ENCODE data around the gene CCDC97.
A peak's percentile ranks its signal among the peaks of the same experiment; 100 is the strongest.
"Not testable (repeated sequence)": the region's sequence is repeated elsewhere in the genome, so short reads cannot be mapped to it uniquely, and the experiment has no call there.

CCDC97 gene

DNA sequence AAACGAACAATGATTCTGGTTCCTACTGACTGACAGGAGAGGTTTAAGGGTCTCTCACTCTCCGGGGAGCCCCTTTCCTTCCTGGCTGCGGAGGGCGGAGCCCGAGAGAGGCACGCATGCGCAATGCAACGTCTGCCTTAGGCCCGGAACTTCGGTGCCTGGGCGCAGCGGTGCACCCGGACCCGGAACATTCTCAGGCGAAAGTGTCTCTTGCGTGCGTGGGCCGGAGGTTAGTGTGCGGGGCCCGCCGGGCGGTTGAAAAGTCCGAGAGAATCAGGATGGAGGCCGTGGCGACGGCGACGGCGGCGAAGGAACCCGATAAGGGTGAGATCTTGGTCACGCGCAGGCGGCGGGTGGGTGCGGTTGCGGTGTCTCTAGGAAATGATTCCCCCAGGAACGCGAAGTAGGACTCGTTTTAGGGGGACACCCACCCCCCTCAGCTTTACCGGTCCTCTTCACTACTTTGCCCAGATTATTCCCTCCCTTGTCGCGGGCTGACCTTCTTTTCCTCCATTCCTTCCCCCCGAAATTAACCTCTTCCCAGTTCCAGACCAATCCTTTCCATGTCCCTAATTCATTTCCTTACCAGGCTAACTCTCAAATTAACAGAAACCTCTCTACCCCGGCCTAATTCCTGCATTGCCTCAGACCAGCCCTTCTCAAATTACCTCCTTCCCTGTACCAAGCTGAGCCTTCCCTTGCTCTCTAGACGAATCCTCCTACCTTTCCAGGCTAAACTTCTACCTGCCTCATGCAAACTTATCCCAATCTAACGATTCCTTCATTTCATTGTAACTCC is at the start of gene CCDC97:
TSS of gene CCDC97 (plus strand) at position 140 of the 799 bp plus-strand sequence. CDS start at position 279, 139 bp downstream.
- DNase-seq, result peak; percentile 85

- no peak for DNase-seq
These were observed 48.3 kb upstream of the CCDC97 start for GRCh38 chr19:41261474-41262190.

DNA sequence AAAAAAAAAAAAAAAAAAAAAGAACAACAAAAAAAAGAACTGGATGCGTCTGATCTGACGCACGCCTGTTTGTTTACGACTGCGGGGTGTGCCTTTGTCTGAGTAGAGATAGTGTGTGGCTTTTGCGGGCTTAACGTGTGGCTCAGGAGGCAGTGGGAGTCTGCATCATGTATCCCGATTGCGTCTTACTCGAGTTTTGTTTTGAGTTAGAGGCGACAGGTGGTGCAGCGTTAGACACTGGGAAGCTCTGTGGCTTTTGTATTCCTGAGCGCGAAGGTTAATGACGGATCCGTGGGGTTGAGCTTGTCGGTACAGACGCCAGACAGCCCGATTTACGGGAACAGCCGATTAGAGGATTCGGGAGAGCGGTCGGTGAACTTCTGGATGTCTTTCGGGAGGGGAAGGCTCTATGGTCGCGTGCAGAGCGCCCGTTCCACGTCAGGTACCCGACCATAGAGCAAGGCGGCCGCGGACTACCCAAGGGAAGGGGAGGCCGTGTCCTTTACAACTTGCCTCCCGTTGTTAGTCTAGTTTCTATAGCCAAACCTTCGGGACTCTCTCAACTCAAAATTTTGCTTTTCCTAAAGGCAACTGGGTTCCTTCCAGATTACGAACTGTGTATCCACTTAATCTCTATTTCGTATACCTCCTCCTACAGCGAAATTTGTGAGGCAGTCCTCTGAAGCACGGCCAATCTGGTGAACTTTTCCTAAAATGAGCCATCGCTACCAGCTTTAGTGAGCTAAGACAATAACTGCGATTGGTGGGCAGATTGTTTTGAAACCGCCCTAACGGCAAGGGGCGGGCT is 46.7 kb upstream of the CCDC97 start:
- peak; percentile 72 for DNase-seq

GRCh38 chr19:41263850-41264580 is 46.0 kb upstream of the CCDC97 start, which contains the start of gene HNRNPUL1:
HNRNPUL1 (plus strand) TSS chr19:41264372; CDS start chr19:41264504, 132 bp downstream.
- peak; percentile 100 for DNase-seq

GRCh38 chr19:41264581-41265394 is 45.2 kb upstream of the CCDC97 start:
- peak; percentile 24 for DNase-seq

DNA sequence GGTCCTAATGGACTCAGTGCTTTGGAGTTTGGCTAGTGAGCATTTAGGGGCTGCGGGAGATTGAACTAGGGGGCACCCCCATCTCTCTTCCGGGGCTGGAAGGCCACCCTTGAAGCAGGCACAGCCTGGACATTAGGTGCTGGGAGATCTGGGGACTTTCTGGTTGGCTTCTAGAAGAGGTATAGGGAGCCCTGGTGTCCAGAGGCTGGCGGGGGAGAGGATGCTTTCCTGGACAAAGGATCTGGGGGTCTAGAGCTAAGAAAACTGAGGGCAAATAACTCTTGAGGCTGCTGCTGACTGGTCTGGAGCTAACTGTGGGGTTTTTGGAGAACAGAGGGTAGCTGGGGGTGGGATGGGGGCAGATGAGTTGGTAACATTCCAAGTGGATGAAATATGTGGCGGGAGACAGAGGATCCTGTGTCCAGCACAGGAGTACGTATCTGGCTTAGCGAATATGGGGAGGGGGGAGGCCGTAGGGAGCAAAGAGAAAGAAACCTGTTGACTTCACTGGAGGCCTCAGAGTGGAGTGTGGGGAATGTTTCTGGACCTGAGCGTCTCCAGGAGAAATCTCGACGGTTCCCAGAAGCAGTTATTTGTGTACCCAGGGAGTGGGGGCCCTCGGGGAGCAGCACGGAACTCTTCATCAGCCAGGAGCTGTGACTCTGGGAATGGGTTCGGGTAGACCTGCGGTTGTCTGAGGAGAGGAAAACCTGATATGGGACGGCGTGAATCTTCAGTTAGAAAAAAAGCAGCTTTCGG is 44.4 kb upstream of the CCDC97 start:
- no peak for DNase-seq

DNA sequence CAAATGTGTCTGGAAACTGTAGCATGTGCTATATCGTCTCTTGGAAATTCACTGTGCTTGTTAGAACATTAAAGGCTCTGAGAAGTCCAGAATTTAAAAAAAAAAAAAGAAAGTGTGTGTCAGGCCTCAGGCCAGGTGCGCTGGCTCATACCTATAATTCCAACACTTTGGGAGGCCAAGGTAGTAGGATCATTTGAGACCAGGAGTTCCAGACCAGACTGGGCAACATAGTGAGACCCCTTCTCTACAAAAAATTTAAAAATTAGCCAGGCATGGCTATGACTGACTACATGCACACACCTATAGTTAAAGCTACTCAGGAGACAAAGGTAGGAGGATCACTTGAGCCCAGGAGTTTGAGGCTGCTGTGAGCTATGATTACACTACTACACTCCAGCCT is 40.9 kb upstream of the CCDC97 start:
- DNase-seq, result no peak

- no peak for DNase-seq
These were observed 40.4 kb upstream of the CCDC97 start for GRCh38 chr19:41269571-41269970.

DNA sequence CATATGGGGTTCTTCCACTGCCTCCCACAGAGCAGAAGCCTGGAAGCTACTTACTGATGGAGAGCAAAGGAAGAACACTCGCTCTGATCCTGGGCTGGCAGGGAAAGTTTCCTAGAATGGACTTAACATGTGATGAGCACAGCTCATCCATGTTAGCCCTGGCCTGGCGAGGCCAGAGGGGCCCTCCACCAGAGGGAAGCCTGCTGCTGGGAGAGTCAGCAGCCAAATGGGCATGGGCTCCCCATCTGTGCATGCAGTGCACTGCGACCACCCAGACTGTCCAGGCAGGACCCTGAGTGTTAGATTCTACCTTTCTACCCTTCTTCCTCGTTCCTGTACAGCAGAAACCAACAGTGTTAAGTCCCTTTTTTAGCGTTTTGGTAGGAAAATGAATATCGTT is 36.9 kb upstream of the CCDC97 start:
- no peak for DNase-seq

GRCh38 chr19:41274802-41275201 is 35.2 kb upstream of the CCDC97 start:
- DNase-seq, result no peak

DNA sequence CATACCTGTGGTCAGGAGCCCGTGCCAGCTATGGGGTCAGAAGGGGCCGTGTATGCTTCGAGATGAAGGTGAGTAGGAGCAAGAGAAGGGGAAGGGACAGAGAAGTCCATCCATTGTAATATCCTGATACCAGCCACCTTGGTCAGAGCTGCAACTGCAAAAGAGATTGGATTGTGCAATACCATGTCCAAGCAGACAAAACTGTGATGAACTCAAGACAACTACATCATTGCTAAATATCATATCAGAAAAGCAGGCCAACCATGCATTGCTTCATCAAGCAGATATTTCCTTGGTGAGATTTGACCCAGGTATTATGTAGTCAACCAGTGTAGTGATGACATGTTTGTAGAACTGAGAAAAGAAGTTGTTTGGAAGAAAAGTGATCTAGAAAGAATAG is 33.7 kb upstream of the CCDC97 start:
- peak; percentile 70 for DNase-seq

DNA sequence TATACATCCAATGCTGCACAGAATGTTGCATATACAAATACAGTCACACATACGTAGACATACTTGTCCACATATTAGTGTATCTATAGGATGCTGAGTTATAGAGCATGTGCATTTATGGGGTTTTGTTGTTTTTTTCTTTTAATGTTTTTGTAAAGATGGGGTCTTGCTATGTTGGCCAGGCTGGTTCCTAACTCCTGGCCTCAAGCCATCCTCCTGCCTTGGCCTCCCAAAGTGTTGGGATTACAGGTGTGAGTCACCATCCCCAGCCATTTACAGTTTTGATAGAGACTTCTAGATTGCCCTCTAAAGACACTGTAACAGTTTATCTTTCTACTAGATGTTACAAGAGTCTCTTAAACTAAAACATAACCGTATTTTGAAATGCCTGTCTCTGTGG is 31.5 kb upstream of the CCDC97 start:
- DNase-seq, result no peak

DNA sequence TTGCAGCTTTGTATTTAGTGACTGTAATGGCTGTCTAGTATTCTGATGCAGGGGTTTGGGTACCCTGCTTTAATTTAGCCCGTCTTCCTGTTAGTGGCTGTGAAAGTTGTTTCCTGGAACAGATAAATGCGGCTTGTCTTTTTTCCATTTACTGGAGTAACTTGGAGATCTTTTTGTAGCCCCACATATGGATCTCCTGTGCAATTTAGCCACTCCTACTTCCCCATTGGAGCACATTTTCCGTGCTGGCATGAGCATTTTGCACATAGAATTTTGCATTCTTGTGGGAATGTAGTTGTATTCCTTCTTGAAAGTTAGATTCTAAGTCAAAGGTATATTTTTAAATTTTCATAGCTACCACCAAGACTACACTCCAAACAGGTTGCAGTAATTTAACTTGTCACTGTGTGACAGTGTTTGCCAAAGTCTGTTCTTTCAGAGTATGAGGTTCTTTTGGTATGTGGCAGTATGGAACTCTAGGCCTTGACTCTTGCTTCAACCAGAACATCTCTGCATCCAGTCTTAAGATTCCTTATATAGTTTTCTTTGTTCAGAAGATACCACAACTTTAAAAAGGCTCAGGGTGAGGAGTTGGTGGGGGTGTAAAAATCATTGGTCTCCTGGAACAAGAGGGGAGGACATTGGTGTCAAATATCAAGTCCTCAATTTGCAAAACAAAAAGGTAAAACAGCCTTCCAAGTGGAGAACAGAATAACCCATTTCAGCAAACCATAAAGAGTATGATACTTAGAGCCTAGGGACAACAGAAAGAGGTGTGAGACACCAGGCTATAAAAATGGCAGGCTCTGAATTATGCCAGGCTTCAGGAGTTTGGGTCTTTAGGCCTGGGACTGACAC is 21.1 kb upstream of the CCDC97 start:
- no peak for DNase-seq

DNA sequence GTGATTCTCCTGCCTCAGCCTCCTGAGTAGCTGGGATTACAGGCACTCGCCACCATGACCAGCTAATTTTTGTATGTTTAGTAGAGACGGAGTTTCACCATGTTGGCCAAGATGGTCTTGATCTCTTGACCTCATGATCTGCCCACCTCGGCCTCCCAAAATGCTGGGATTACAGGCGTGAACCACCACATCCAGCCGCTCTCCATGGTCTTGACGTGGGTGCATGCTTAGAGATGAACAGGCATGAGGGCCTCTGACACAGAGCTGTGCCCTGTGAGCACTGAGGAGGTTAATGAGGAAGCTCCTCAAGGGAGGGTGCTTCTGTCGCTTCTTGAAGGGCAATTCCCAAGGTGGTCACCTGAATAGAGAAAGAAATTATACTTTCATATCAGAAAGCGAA is 20.2 kb upstream of the CCDC97 start:
- not testable (repeated sequence) for DNase-seq

DNA sequence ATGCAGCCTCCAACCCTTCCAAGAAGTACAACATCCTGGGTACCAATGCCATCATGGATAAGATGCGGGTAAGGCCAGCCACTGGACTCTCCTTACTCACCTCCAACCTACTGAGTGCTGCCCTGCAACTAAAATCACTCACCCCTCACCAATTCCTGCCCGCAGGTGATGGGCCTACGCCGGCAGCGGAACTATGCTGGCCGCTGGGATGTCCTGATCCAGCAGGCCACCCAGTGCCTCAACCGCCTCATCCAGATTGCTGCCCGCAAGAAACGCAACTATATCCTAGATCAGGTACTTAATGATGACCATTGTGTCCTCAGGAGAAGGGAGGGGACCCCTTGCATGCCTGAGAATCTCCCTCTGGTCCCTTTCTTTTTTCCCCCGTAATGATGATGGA is 15.6 kb upstream of the CCDC97 start:
- DNase-seq, result no peak

DNA sequence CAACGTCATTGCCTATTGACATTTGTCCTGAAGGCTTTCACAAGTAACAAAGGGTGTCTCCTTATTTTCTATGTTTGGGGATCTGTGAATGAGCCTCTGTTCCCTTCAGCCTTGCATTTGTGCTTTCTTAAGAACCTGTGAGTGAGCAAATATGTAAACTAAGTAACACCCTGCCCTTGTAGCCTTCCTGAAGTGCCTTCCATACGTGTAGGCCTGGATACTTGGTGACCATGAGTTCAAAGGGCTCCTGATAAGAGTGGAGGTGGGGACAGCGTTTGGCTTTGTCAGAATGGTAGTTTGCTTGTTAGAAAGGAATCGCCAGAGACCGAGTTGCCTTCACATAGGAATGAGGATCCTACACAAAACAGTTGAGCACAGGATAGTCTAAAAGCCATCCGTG is 14.5 kb upstream of the CCDC97 start:
- no peak for DNase-seq

GRCh38 chr19:41296433-41296871 is 13.5 kb upstream of the CCDC97 start:
- DNase-seq, result peak; percentile 55

GRCh38 chr19:41297628-41298347 is 12.2 kb upstream of the CCDC97 start:
- no peak for DNase-seq

GRCh38 chr19:41298348-41298964 is 11.5 kb upstream of the CCDC97 start:
- peak; percentile 95 for DNase-seq

All from MV-4-11 (cell line).